HFFc6 (cell line): ENCODE results near the gene OR6B3. TPM values are rescaled to one million over a fixed set of nuclear protein-coding genes. Genes with fewer than 3 reads are reported as not detected.
"Not testable (repeated sequence)": the region's sequence is repeated elsewhere in the genome, so short reads cannot be mapped to it uniquely, and the experiment has no call there.

Experiments used
- DNase-seq: peaks from one replicate; pipeline ENCODE4 v3.0.0-alpha.2; 2018
- H3K27ac Mint-ChIP-seq: 2 replicates; pipeline ENCODE4 v1.8.0; 2020; ENCODE audit warnings: mild to moderate bottlenecking, mixed read lengths
- H3K27me3 Mint-ChIP-seq: 2 replicates; pipeline ENCODE4 v1.8.0; 2021; ENCODE audit warnings: mild to moderate bottlenecking, moderate library complexity, mixed read lengths; ENCODE audit not compliant: insufficient read depth
- H3K36me3 Mint-ChIP-seq: 2 replicates; pipeline ENCODE4 v1.8.0; 2021; ENCODE audit warnings: low read depth, mixed read lengths
- H3K4me1 Mint-ChIP-seq: 2 replicates; pipeline ENCODE4 v1.8.0; 2020; ENCODE audit warnings: low read depth, mixed read lengths
- H3K4me3 Mint-ChIP-seq: 2 replicates; pipeline ENCODE4 v1.8.0; 2020; ENCODE audit warnings: mild to moderate bottlenecking, moderate library complexity, mixed read lengths
- H3K9me3 Mint-ChIP-seq: 2 replicates; pipeline ENCODE4 v1.8.0; 2020; ENCODE audit warnings: mild to moderate bottlenecking, mixed read lengths
- total RNA-seq, 6 experiments: library from RNA; stranded (reverse); fragmentation: NEBNext Ultra II Directional; extraction: Animal tissue kit (Norgen Biotek cat#: 25700); gene quantifications; 2 replicates in 1 of 6; 3 replicates in 5 of 6; pipeline ENCODE4 v1.2.3, GENCODE V29; 2021
- TF ChIP-seq, protein P1 (sequence below): fragments of 200-600 bp; sonication (generic); IDR thresholded peaks from 2 replicates; pipeline ENCODE4 v1.5.0; 2021; ENCODE audit warnings: antibody characterized with exemption, mild to moderate bottlenecking

The OR6B3 gene
- total RNA-seq, 6 experiments from 2014 or later, result not detected

DNA sequence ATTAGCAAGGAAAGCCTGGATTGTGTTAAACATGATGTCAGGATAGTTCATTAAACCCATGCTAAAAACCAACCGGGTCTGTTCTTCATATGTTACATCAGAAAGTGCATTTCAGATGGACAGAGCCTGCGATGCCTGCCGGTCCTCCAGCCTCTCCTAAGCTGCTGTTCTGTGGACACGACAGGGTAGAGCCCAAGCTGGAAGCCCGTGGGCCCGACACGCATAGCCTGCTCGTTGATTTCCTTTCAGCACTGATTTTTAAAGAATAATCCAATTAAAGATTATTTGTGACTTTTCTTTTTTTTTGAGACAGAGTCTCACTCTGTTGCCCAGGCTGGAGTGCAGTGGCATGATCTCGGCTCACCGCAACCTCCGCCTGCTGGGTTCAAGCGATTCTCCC lies 797 bp downstream of the OR6B3 start:
- Mint-ChIP-seq H3K9me3 (no peaks in the 10 kb centered on the region), H3K27ac (no peak overlapping the region), H3K4me1 (no peaks in the 10 kb centered on the region), H3K27me3 (peaks cover 54% of the 10 kb centered on the region), H3K4me3 (no peak overlapping the region), H3K36me3 (no peaks in the 10 kb centered on the region)
- DNase-seq, result no peak
- TF ChIP-seq, protein P1, sequence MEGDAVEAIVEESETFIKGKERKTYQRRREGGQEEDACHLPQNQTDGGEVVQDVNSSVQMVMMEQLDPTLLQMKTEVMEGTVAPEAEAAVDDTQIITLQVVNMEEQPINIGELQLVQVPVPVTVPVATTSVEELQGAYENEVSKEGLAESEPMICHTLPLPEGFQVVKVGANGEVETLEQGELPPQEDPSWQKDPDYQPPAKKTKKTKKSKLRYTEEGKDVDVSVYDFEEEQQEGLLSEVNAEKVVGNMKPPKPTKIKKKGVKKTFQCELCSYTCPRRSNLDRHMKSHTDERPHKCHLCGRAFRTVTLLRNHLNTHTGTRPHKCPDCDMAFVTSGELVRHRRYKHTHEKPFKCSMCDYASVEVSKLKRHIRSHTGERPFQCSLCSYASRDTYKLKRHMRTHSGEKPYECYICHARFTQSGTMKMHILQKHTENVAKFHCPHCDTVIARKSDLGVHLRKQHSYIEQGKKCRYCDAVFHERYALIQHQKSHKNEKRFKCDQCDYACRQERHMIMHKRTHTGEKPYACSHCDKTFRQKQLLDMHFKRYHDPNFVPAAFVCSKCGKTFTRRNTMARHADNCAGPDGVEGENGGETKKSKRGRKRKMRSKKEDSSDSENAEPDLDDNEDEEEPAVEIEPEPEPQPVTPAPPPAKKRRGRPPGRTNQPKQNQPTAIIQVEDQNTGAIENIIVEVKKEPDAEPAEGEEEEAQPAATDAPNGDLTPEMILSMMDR, result no peak

DNA sequence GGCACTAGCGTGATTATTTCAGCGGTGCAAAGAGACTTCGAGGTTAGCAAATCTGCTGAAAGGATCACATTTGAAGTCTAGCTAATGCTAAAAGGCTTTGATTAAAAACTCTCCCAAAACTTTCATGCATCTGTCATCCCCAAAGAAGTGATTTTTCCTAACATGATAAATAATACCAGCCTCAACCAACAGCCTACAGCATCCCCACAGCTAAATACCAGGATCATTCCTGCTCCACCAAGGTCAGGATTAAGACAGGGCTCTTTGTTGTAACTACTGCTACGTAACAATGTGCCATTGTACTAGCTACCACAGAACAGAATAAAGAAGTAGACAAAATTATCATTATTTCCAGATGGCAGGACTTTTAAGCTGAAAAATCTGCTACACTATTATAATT lies 1.6 kb downstream of the OR6B3 start:
- Mint-ChIP-seq H3K27me3 (peaks cover 51% of the 10 kb centered on the region), H3K27ac (no peak overlapping the region), H3K9me3 (no peaks in the 10 kb centered on the region), H3K4me3 (no peak overlapping the region), H3K4me1 (no peaks in the 10 kb centered on the region), H3K36me3 (no peaks in the 10 kb centered on the region)
- DNase-seq, result no peak
- TF ChIP-seq, protein P1, result no peak

DNA sequence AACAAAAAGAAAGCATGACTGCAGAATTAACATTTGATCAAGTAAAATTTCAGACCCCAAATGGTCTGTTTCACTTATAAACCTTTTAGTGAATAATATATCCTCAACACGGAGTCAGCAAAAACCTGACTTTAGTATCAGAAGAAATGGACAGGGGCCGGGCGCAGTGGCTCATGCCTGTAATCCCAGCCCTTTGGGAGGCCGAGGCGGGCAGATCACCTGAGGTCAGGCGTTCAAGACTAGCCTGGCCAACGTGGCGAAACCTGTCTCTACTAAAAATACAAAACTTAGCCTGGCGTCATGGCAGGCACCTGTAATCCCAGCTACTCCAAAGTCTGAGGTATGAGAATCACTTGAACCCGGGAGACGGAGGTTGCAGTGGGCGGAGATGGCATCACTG lies 3.0 kb downstream of the OR6B3 start:
- TF ChIP-seq, protein P1, result no peak
- H3K27me3 Mint-ChIP-seq, result peaks cover 52% of the 10 kb centered on the region
- no peaks in the 10 kb centered on the region for H3K36me3 Mint-ChIP-seq
- DNase-seq, result no peak
- H3K9me3 Mint-ChIP-seq, result no peaks in the 10 kb centered on the region
- no peak overlapping the region for H3K4me3 Mint-ChIP-seq
- no peaks in the 10 kb centered on the region for H3K4me1 Mint-ChIP-seq
- H3K27ac Mint-ChIP-seq, result no peak overlapping the region

DNA sequence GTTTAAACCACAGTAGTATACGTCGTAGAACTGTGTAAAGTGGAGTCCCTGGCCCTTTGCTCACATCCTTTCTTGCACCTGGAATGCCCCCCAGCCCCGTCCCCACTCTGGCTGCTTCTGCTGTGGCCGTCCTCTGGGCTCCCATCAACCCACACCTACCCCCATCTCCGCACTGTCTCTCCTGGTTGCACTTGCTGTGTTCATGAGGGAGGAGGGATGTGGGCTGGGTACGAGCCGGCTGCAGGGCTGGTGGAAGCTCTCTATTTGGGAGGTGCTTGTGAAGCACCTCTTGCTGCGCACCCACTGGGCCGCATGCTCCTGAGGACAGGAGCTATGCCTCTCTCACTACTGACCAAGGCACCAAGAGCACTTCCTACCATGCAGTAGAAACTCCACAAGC lies 5.1 kb downstream of the OR6B3 start:
- peaks cover 51% of the 10 kb centered on the region for H3K27me3 Mint-ChIP-seq
- no peaks in the 10 kb centered on the region for H3K36me3 Mint-ChIP-seq
- no peaks in the 10 kb centered on the region for H3K4me1 Mint-ChIP-seq
- TF ChIP-seq, protein P1, result no peak
- H3K9me3 Mint-ChIP-seq, result no peaks in the 10 kb centered on the region
- no peak overlapping the region for H3K27ac Mint-ChIP-seq
- no peak for DNase-seq
- H3K4me3 Mint-ChIP-seq, result no peak overlapping the region

DNA sequence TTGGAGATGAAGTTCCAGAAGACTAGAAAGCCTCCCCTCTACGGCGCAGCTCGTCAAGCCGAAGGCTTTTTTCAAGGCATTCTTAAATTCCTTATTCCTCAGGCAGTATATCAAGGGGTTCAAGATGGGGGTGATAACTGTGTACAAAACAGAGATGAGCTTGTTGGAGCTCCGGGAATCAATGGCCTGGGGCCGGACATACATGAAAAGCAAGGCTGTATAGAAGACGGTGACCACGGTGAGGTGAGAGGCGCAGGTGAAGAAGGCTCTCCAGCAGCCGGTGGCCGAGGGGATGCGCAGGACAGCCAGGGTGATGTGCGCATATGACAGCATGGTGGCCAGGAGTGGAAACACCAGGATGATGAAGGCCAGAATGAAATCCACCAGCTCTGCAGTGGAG lies 8.2 kb downstream of the OR6B3 start:
- Mint-ChIP-seq H3K27me3 (peaks cover 36% of the 10 kb centered on the region), H3K4me1 (no peaks in the 10 kb centered on the region), H3K27ac (no peak overlapping the region), H3K4me3 (no peak overlapping the region), H3K36me3 (no peaks in the 10 kb centered on the region), H3K9me3 (no peaks in the 10 kb centered on the region)
- TF ChIP-seq, protein P1, result no peak
- no peak for DNase-seq

DNA sequence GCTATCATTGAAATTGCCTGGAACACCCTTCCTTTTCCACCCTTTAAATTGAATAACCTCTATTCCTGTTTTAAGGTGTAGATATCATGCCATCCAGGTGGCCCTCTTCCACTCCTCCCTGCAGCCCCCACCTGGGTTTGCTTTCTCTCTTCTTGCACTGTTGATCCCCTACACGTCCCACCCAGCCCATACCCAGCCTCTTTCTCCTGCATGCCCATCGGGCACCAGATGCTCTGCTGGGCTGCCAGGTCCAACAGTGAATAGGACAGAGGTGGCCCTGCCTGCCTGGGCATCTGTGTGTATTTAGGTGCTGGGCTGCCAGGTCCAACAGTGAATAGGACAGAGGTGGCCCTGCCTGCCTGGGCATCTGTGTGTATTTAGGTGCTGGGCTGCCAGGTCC lies 9.2 kb downstream of the OR6B3 start:
- not testable (repeated sequence) for H3K4me3 Mint-ChIP-seq, H3K36me3 Mint-ChIP-seq, DNase-seq, H3K27ac Mint-ChIP-seq, H3K9me3 Mint-ChIP-seq, H3K4me1 Mint-ChIP-seq
- peaks cover 32% of the 10 kb centered on the region for H3K27me3 Mint-ChIP-seq
